LHCN-M2 (cell line): ENCODE results near the gene MYH6. TPM values are rescaled to one million over a fixed set of nuclear protein-coding genes. Genes with fewer than 3 reads are reported as not detected.
"Not testable (repeated sequence)": the region's sequence is repeated elsewhere in the genome, so short reads cannot be mapped to it uniquely, and the experiment has no call there.

Experiments
- DNase-seq: peaks from one replicate; pipeline ENCODE4 v3.0.0-alpha.2; 2012; ENCODE audit warnings: low read depth
- total RNA-seq: library from RNA; depleted of rRNA; stranded (reverse); fragments of >200 nt; gene quantifications from 2 replicates; pipeline ENCODE4 v1.2.3, GENCODE V29; 2014

The MYH6 gene
- total RNA-seq, 1 experiment from 2014 or later = not detected

GRCh38 chr14:23436327-23437132 lies 28.5 kb upstream of the MYH6 start:
- no peak for DNase-seq

GRCh38 chr14:23435543-23436326 lies 27.7 kb upstream of the MYH6 start, which contains the start of gene MYH7:
Gene MYH7 (minus strand): TSS chr14:23435660. CDS start chr14:23433732, 1,928 bp downstream.
- no peak for DNase-seq

- DNase-seq = no peak
These were observed 26.6 kb upstream of the MYH6 start for GRCh38 chr14:23434488-23435222.

DNA sequence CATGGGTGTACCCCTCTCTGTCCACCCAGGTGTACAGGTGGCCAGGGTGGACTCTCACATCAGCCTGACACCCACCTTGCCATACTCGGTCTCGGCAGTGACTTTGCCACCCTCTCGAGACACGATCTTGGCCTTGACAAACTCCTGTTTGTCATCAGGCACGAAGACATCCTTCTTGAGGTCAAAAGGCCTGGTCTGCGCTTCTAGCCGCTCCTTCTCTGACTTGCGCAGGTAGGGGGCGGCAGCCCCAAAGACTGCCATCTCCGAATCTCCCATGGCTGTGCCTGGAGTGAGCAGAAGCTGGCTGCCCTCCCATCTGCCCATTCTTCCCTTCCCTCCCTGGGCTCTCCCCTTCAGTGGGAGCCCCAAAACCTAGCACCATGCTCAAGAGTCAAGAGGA lies 25.4 kb upstream of the MYH6 start:
- DNase-seq = no peak

DNA sequence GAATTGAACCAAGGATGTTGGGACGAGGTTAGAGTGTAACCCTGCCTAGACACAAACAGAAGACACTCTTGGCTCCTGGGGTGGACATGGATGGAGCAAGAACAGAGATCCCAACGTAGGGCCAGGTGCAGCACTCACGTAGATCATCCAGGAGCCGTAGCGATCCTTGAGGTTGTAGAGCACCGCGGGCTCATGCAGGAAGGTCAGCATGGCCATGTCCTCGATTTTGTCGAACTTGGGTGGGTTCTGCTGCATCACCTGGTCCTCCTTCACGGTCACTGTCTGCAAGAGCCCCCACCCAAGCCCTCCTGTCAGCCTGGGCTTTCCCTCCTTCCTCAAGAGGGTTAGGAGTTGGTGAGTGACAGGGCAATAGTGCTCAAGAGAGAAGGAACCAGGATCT lies 24.9 kb upstream of the MYH6 start:
- no peak for DNase-seq

DNA sequence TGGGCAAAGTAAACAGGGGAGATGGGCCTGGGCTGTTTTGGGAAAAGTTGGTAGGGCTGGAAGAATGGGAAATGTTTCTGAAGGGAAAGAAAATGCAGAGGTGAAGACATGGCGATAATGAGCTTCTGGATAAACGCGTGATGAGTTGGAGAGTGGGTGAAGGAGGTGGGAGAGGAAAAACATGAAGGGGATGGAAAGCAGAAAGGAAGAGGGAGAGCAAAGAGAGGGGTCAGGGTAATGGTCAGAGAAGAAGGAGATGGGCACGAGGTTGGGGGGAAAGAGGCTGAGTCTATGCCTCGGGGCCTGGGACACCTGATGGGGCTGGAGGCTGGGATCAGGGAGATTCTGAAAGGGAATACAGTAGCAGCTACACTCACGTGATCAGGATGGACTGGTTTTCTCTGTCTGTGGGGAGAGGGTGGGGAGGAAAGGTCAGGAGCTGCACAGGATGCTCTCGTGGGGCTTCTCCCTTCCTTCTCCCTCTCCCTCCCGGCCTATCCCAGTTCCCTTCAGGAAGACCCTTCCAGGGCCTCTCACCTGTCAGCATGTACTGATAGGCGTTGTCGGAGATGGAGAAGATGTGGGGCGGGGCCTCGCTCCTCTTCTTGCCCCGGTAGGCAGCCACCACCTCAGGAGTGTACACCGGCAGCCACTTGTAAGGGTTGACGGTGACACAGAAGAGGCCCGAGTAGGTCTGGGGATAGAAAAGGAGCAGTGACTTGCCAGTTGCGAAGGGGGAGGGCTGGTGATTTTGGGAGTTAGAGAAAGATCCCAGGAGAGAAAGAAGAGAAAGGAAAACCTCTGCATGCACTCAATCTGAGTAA lies 24.2 kb upstream of the MYH6 start:
- DNase-seq = no peak

GRCh38 chr14:23431486-23431885 lies 23.4 kb upstream of the MYH6 start:
- DNase-seq = no peak

GRCh38 chr14:23430723-23431085 lies 22.6 kb upstream of the MYH6 start:
- DNase-seq = peak; percentile 56

GRCh38 chr14:23430016-23430722 lies 22.1 kb upstream of the MYH6 start:
- DNase-seq = no peak

- DNase-seq = no peak
These were observed 20.8 kb upstream of the MYH6 start for GRCh38 chr14:23428686-23429495.

GRCh38 chr14:23425798-23426197 lies 17.7 kb upstream of the MYH6 start:
- DNase-seq = not testable (repeated sequence)

DNA sequence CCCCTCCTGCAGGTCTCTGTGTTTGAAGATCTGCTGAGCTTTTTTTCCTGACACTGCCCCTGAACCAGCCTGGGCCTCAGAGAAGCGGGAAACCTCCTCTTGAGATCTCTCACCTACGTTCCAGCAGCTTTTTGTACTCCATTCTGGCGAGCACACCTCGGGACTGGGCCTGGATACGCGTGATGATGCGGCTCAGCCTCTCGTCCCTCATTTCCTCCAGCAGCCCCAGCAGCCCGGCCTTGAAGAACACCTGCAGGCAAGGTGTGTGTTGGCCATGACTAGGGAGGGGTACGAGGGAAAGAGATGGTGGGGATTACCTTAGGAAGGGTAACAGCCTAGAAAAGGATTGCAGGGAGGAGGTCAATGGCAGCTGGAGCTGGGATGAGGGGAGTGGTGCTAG lies 17.1 kb upstream of the MYH6 start:
- DNase-seq = no peak

GRCh38 chr14:23423657-23424056 lies 15.6 kb upstream of the MYH6 start:
- DNase-seq = no peak

GRCh38 chr14:23421594-23421993 lies 13.5 kb upstream of the MYH6 start:
- no peak for DNase-seq

GRCh38 chr14:23419646-23420045 lies 11.6 kb upstream of the MYH6 start:
- not testable (repeated sequence) for DNase-seq

GRCh38 chr14:23418021-23418420 lies 9.9 kb upstream of the MYH6 start:
- DNase-seq = no peak

- DNase-seq = not testable (repeated sequence)
These were observed 9.2 kb upstream of the MYH6 start for GRCh38 chr14:23417269-23417668.

DNA sequence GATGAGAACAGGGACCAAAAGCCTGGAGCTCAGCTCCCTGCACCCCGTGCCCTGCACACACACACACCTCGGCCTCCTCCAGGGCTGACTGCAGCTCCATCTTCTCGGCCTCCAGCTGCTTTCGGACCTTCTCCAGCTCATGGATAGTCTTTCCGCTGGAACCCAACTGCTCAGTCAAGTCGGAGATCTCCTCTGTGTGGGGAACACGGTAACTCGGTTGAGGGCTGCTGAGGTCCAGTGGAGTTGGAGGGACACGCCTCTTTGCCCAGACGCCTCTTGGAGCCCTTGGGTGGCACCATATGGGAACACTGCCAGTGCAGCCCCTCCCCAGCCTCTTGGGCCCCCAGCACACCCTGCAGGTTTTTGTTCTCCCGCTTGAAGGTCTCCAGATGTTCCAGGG lies 8.7 kb upstream of the MYH6 start:
- DNase-seq = no peak
